Natural killer cell (primary cell): ENCODE measurements around the gene HSPH1. TPM values are rescaled to one million over a fixed set of nuclear protein-coding genes. Genes with fewer than 3 reads are reported as not detected.

ENCODE experiments used
- ATAC-seq, 3 donors: fragments of 150-1000 bp in 2 of 3; fragments of 200-7000 bp in 1 of 3; cut with Tn5 transposase; 1 replicate in 1 of 3; 2 replicates in 2 of 3; pipeline ENCODE4 v1.10.0; 2021; ENCODE audit warnings: mild to moderate bottlenecking in 2 of 3, moderate library complexity in 2 of 3
- DNase-seq, 2 donors: peaks; one replicate each; pipeline versions ENCODE4 v3.0.0 to v3.0.0-alpha.2; 2013 to 2021; ENCODE audit warnings: mixed read lengths in 1 of 2
- H3K27ac ChIP-seq: one replicate; pipeline ENCODE4 v1.5.1; 2013; ENCODE audit warnings: mild to moderate bottlenecking, low read length
- H3K27me3 ChIP-seq: one replicate; pipeline ENCODE4 v1.6.1; 2013; ENCODE audit warnings: low read length; ENCODE audit not compliant: control insufficient read depth, insufficient read depth
- H3K36me3 ChIP-seq: one replicate; pipeline ENCODE4 v1.6.1; 2013; ENCODE audit warnings: low read length; ENCODE audit not compliant: control insufficient read depth, insufficient read depth
- H3K4me1 ChIP-seq: one replicate; pipeline ENCODE4 v1.6.1; 2013; ENCODE audit warnings: low read length; ENCODE audit not compliant: control insufficient read depth, insufficient read depth
- H3K4me3 ChIP-seq: one replicate; pipeline ENCODE4 v1.5.1; 2013; ENCODE audit warnings: low read length
- H3K9me3 ChIP-seq: one replicate; pipeline ENCODE4 v1.6.1; 2013; ENCODE audit warnings: low read length; ENCODE audit not compliant: control insufficient read depth, insufficient read depth
- H3K27ac Mint-ChIP-seq, 2 donors: one replicate each; pipeline ENCODE4 v1.8.0; 2022; ENCODE audit warnings: mild to moderate bottlenecking in 2 of 2, mixed read lengths in 2 of 2, moderate library complexity in 1 of 2
- H3K27me3 Mint-ChIP-seq, 2 donors: one replicate each; pipeline ENCODE4 v1.8.0; 2022; ENCODE audit warnings: low read depth in 2 of 2, mixed read lengths in 2 of 2
- H3K36me3 Mint-ChIP-seq: one replicate; pipeline ENCODE4 v1.8.0; 2022; ENCODE audit warnings: mixed read lengths
- H3K4me1 Mint-ChIP-seq, 2 donors: one replicate each; pipeline ENCODE4 v1.8.0; 2022; ENCODE audit warnings: mixed read lengths in 2 of 2
- H3K4me3 Mint-ChIP-seq: one replicate; pipeline ENCODE4 v1.8.0; 2022; ENCODE audit warnings: mild to moderate bottlenecking, moderate library complexity, mixed read lengths
- H3K9me3 Mint-ChIP-seq, 2 donors: one replicate each; pipeline ENCODE4 v1.8.0; 2022; ENCODE audit warnings: mixed read lengths in 2 of 2
- CTCF ChIP-seq: fragments of 200-600 bp; IDR thresholded peaks from one replicate; pipeline ENCODE4 v1.8.0; 2022; ENCODE audit warnings: antibody characterized with exemption
- WGBS: methylation state at CpG from one replicate; pipeline ENCODE4 v1.1.7; 2013; ENCODE audit warnings: missing lambda C conversion rate; ENCODE audit not compliant: insufficient coverage; 5-methylcytosine and 5-hydroxymethylcytosine counted together
- intact Hi-C: fragments of 100-400 bp; cut with micrococcal nuclease; formaldehyde crosslinking; loops from one replicate; pipeline ENCODE4 v1.14.2; 2022
- total RNA-seq, 4 donors: library from RNA; stranded (reverse); fragments of 120-200 nt in 1 of 4; gene quantifications; one replicate each; pipeline versions ENCODE4 v1.2.3 to v1.2.4, GENCODE V29; 2013 to 2022

HSPH1 gene
- total RNA-seq, 3 donors from 2014 or later (not counting 1 experiment from before 2014, with no cell fraction given) = 51.2 to 81.6 (median 75.4) TPM

- WGBS = no CpG with 5 or more reads among the region's 1 CpG
- Mint-ChIP-seq H3K27me3 (peaks cover under 1 to 12% of the 10 kb centered on the region in 2 donors), H3K4me3 (no peak overlapping the region), H3K4me1 (no peaks in the 10 kb centered on the region), H3K9me3 (no peaks in the 10 kb centered on the region), H3K27ac (no peak overlapping the region), H3K36me3 (no peaks in the 10 kb centered on the region)
- H3K4me3 ChIP-seq = no peak overlapping the region
- intact Hi-C loops = no loop called here
- no peak overlapping the region for H3K27ac ChIP-seq
- ATAC-seq = no peak
- H3K36me3 ChIP-seq = no peaks in the 10 kb centered on the region
- no peaks in the 10 kb centered on the region for H3K9me3 ChIP-seq
- H3K4me1 ChIP-seq = no peaks in the 10 kb centered on the region
- no peak for TF ChIP-seq CTCF
- H3K27me3 ChIP-seq = peaks cover 2% of the 10 kb centered on the region
- DNase-seq = no peak
Observed at GRCh38 chr13:31107109-31107508, 54.6 kb downstream of the HSPH1 start.

DNA sequence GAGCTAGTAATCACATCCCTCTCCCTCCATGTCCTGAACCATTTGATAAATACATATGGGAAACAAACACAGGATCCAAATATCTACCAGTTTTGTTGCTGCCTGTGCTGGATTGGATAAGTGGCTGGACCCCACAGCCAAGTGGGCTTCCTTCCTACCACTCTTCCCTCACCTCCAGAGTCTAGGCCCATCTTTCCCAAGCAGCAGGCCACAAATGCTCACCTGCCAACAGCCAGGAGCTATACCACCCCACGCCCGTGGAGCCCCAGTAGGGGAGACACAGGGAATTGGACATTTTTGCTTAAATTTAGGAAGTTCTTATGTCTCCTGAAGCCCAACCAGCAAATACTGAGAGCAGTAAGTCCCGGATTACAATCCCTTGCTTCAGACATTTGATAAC is 55.8 kb downstream of the HSPH1 start:
- Histone ChIP-seq H3K36me3 (no peaks in the 10 kb centered on the region), H3K27ac (no peak overlapping the region), H3K4me1 (no peaks in the 10 kb centered on the region), H3K27me3 (peaks cover 2% of the 10 kb centered on the region), H3K4me3 (no peak overlapping the region), H3K9me3 (no peaks in the 10 kb centered on the region)
- WGBS = 90% methylated on average over 3 of the region's 3 CpGs
- H3K27me3 Mint-ChIP-seq = peaks cover 0 to 18% of the 10 kb centered on the region in 2 donors
- intact Hi-C loops = no loop called here
- H3K9me3 Mint-ChIP-seq = no peaks in the 10 kb centered on the region
- TF ChIP-seq CTCF = no peak
- H3K27ac Mint-ChIP-seq = no peak overlapping the region
- ATAC-seq (no peak), DNase-seq (no peak)
- no peaks in the 10 kb centered on the region for H3K36me3 Mint-ChIP-seq
- no peak overlapping the region for H3K4me3 Mint-ChIP-seq
- no peaks in the 10 kb centered on the region for H3K4me1 Mint-ChIP-seq

GRCh38 chr13:31105020-31105795 is 56.5 kb downstream of the HSPH1 start:
- DNase-seq = no peak
- H3K27me3 ChIP-seq = peaks cover 2% of the 10 kb centered on the region
- Mint-ChIP-seq H3K36me3 (no peaks in the 10 kb centered on the region), H3K9me3 (no peaks in the 10 kb centered on the region), H3K27ac (no peak overlapping the region), H3K4me3 (no peak overlapping the region), H3K4me1 (no peaks in the 10 kb centered on the region), H3K27me3 (peaks cover 0 to 24% of the 10 kb centered on the region in 2 donors)
- H3K27ac ChIP-seq = no peak overlapping the region
- no peak overlapping the region for H3K4me3 ChIP-seq
- no peaks in the 10 kb centered on the region for H3K36me3 ChIP-seq
- ATAC-seq = no peak
- H3K4me1 ChIP-seq = no peaks in the 10 kb centered on the region
- 91% methylated on average over 5 of the region's 6 CpGs for WGBS
- H3K9me3 ChIP-seq = no peaks in the 10 kb centered on the region
- intact Hi-C loops = no loop called here
- no peak for TF ChIP-seq CTCF

GRCh38 chr13:31102905-31103304 is 58.8 kb downstream of the HSPH1 start:
- no peak for TF ChIP-seq CTCF
- no peak for DNase-seq
- Mint-ChIP-seq H3K27ac (no peak overlapping the region), H3K36me3 (no peaks in the 10 kb centered on the region), H3K4me3 (no peak overlapping the region), H3K9me3 (no peaks in the 10 kb centered on the region), H3K4me1 (no peaks in the 10 kb centered on the region), H3K27me3 (peaks cover 3 to 34% of the 10 kb centered on the region in 2 donors)
- no peak for ATAC-seq
- Histone ChIP-seq H3K36me3 (no peaks in the 10 kb centered on the region), H3K27me3 (peaks cover 2% of the 10 kb centered on the region), H3K27ac (no peak overlapping the region), H3K4me1 (no peaks in the 10 kb centered on the region), H3K4me3 (no peak overlapping the region), H3K9me3 (no peaks in the 10 kb centered on the region)
- intact Hi-C loops = no loop called here
- 96% methylated on average over 3 of the region's 3 CpGs for WGBS
